DMS79 (cell line): Measurements from ENCODE around the gene DNAJA1.

Source experiments
- DNase-seq: peaks from one replicate; lab custom pipeline; 2025; lab: John Stamatoyannopoulos, UW

DNAJA1 gene

DNA sequence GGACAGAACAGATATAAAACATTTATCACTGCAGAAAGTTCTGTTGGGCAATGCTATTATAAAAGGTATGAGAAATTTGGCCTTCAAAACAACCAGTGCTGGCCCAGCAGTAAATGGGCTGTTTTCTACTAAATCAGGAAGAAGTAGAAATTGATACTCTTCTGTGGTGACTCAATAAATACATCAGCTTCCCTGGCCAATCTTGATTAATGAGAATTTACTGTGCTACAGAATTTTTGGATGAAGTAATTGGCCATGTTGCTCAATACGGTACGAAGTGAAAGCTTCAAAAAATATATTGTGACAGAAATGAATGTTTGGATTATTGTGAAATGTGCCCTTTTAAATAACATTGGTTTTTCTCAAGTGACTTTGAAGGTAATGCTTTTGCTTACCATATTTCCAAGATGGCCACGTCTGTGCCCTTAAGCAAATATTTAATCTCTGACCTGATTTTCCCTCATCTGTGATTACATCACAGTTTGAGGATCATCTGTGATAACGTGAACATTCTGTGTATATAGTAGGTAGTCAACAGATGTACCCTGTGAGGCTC, 4.2 kb downstream of the DNAJA1 start:
- no peak for DNase-seq

DNA sequence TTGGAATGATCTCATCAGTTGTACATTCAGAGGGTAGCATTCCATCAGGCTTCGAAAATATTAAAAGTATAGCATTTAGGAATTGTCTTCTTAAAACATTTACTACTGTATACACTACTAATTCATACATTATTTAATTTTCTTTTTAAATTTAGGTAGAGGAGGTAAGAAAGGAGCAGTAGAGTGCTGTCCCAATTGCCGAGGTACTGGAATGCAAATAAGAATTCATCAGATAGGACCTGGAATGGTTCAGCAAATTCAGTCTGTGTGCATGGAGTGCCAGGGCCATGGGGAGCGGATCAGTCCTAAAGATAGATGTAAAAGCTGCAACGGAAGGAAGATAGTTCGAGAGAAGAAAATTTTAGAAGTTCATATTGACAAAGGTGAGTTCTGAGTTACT, 5.2 kb downstream of the DNAJA1 start:
- no peak for DNase-seq

DNA sequence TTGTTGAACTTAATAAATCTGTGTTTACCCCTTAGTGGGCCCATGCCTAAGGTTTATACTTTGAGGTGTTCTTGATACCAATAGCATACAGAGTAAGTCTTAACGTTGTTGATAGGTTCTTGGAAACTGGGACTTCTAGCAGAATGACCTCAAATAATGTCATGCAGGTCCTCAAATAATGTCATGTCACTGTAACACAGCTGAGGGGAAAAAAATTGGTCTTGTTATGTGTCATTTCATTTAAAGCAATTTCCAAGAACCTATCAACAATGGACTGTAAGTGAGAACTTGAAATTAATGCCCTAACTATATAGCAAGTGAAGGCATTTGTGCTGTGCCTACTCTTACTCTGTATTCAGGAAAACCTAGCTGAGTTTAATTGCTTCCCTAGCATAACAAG, 7.2 kb downstream of the DNAJA1 start:
- DNase-seq: no peak

DNA sequence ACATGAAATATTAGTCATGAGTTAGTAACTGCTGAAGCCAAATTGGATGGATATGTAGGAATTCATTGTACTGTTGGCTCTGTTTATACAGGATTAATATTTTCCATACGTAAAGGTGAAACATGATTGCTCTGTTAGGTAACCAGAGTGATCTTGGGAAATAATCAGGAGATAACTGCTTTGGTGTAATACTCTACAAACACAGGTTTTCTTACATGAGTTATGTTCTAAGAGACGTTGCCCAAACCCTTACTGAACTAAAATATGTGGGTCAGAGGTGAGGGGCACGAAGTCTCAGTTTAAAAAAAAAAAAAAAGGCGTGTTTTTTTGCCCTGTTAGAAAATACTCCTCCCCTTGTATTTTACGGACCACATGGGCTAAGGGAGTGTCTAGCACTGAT, 7.8 kb downstream of the DNAJA1 start:
- no peak for DNase-seq

DNA sequence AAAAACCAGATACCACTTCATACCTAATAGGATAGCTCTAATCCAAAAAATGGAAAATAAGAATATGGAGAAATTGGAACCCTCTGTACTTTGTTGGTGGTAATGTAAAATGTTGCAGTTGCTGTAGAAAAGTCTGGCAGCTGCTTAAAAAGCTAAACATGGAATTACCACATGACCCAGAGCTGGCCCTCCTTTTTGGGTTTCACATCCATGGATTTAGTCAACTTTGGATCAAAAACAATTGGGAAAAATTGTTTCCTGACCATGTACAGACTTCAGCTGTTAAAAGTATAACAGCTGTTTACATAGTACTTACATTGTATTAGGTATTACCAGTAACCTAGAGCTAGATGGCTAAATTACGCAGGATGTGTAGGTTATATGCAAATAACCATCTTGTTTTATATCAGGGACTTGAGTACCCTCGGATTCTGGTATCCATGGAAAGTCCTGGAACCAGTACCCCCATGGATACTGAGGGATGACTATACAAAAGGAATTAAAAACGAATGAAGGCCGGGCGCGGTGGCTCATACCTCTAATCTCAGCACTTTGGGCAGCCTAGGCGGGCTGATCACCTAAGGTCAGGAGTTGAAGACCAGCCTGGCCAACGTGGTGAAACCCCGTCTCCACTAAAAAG, 15.8 kb downstream of the DNAJA1 start:
- no peak for DNase-seq

DNA sequence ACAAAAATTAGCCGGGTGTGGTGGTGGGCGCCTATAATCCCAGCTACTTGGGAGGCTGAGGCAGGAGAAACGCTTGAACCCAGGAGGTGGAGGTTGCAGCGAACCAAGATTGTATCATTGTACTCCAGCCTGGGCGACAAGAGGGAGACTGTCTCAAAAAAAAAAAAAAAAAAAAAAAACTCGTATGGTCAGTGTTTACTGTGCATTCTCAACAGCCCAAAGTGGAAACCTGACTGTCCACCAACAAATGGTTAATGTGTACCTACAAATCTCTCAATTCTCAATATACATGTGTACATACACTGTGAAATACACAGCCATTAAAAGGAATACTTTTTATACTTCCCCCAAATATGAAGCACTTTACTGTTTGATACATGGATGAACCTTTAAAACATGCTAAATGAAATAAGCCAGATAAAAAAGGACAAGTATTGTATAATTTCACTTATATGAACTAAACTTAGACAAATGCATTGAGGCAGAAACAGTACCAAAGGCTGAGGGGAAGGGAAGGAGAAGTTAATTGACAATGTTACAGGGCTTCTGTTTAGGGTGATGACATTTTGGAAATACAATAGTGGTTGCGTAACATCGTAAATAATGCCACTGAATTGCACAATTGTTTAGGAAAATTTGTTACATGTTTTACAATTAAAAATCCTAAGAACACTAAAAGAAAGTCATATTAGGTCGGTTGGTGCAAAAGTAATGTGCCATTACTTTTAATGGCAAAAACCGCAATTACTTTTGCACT, 16.5 kb downstream of the DNAJA1 start:
- no peak for DNase-seq

DNA sequence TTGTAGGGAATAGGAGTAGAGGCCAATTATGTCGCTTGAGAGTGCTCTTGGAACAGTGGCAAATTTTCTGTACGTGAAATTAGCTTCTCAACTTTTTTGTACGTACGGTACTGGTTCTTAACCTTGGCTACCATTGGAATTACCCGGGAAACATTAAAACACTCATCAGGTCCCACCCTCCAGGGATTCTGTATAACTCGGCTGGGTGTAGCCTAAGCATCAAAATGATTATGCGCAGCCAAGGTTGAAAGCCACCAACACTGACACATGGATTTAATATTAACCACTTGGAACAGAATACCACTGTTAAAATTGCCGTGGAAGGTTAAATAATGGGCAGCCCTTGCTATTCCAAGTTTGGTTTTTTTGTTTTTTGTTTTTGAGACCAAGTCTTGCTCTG, 17.4 kb downstream of the DNAJA1 start:
- no peak for DNase-seq

DNA sequence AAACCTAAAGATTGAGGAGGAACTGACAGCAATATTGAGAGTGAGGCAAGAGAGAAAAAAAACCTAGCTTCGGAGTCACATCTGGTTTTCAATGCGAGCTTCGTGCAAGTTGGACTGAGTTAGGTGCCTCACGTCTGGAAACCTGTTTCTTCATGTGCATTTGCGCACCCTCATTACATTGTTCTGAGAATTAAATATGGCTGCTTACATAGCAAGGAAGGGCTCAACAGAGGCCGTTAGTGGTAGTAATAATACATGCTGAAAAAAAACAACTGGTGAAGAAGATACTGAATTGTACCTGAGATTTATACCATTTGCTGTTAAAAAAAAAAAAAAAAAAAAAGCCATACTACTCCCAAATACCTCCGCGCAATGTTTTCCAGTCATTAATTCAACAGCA, 18.6 kb downstream of the DNAJA1 start:
- no peak for DNase-seq

DNA sequence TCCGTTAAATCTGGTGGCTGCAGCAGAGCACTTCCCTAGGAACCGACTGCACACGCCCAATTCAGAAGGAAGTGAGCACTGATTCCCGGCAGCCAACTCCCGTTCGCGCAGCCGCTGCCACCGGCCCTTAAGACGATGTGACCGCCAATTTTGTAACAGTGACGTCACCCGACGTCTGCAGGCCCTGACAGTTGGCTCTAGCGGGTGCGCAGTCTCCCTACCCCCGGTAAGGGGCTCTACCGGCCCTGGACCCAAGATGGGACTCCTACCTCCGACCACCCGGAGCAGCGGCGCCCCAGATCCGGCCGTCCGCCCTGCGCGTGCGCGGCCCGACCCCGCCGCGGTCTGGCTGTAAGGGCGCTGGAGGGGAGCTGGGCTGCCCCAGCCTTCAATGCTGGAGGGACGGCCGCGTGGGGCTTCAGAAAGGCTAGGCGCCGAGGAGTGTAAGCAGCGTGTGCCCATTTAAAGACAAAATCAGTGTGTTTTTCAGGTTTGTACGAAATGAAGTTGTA, 19.1 kb downstream of the DNAJA1 start:
- DNase-seq: peak; percentile 92

DNA sequence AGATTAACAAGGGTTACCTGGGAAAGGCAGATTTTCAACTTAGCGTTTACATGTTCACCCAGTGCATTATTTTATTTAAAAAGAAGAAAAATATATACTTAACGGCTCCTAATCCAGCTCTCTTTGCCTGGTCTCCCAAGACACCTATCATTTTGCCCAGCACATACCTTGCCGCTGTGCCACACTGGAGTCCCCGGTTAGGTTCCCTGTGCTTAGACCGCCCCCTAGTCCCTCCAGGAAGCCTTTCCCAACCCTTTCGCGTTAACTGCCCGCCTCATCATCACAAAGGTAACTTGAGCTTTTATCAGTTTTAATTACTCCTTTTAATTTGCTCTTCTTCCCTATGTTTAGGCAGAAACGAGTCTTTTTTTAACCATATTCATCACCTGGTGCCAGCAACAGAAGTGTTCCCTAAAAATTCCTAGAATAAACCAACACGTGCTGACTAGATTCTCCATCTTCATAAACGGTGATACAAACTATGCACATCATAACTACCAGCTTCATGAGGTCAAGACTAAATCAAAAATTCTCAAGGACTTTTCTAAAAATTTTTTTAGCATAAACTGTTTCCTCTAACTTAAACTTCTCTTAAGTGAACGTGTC, 19.7 kb downstream of the DNAJA1 start:
- DNase-seq: peak; percentile 4

DNA sequence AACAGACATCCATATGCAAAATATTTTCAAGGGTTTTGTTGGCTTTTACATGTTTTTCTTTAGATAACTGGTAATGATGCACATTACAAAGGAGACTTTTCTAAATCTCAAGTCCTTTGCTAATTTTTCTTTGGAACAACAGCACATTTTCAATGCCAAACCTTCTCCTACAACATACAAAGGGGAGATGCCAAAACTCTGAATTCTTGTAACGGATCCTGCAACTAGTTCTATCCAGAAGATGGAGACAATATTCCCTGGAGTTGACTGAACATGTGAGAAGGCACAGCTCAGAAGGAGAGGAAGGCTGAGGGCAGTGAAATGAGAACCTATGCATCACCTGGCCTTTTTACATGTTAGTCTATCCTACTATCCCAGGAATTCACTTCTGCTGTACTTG, 21.0 kb downstream of the DNAJA1 start:
- no peak for DNase-seq

DNA sequence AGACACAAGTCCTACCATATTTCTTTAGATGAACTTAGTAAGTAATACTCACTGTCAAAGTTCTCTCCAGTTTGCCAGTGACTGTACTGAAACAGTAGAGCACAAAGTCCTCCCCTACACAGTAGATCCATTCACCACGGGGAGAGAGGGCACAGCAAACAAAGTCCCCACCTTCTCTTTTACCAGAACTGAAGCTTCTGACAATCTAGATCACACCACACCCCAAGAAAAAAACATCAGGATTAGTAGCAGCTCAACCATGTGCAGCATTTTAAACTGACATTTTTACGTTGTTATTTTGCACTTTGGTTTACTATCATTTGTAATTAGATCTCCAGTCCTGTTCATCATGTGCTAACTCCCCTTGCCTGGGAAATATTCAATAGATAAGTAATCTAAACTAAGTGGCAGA, 23.0 kb downstream of the DNAJA1 start:
- no peak for DNase-seq

DNA sequence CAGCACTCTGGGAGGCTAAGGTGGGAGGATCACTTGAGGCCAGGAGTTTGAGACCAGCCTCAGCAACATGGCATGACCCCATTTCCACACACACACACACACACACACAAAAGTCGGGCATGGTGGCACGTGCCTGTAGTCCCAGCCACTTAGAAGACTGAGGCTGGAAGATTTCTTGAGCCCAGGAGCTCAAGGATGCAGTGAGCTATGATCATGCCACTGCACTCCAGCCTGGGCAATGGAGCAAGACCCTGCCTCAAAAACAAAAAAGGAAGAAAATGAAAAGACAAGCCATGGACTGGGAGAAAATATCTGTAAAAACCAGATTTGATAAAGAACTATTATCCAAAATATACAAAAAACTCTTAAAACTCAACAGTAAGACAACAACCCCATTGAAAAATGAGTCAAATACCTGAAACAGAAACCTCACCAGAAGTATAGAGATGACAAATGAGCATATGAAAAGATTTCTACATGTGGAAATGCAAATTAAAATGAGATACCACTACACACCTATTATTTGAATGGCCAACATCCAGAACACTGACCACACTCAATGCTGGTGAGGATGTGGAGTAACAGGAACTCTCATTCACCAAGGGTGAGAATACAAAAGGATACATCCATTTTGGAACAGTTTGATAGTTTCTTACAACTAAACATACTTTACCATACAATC, 24.7 kb downstream of the DNAJA1 start:
- no peak for DNase-seq

DNA sequence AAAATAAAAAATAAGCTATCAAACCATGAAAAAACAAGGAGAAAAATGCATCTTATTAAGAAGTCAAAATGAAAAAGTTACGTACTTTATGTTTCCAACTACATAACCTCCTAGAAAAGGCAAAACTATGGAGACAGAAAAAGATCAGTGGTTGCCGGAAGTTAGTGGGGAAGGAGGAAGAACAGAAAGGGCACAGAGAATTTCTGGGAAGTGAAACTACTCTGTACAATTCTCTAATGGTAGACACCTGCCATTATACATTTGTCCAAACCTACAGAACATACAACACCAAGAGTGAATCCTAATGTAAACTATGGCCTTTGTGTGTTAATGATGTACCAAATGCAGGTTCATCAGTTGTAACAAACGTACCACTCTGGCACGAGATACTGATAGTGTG, 26.1 kb downstream of the DNAJA1 start:
- no peak for DNase-seq

DNA sequence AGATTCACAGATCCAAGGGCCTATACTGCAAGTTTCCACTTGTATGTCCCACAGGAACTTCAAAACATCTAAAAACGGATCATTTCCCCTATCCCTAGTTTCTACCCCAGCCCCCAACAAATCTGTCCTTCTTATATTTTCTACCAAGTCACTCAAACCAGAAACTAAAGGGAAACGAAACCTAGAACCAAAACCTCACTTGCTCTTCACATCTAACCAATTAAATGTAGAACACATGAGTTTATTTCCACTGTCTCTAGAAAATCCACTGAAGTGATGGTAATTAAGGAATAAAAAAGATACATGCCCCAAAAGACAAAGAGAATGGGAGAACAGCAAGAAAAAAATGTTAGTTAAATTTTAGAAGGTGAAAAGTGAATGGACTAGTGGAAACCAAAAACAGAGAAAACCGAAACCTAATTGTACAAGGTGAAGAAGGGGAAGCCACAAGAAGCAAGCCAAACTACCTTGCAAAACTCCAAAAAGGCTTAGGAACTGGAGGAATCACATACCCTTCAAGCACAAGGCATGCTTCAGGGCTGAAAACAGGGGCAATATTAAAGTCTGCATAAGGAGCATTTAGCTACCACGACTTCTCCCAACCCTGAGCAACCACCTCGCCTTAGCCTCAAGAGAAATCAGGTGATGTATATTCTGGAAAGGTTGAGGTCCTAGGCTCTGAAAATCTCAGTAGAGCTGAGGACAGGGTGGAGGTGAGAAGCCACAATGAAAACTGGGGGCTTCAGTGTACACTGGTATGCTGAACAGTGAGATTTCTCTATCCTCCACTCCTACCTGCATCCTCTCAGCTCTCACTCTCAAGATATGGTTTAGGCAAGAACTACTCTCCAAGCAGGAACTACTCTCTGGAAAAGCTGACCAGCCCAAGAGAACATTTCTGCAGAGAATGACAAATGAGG, 40.3 kb downstream of the DNAJA1 start:
- DNase-seq: no peak

DNA sequence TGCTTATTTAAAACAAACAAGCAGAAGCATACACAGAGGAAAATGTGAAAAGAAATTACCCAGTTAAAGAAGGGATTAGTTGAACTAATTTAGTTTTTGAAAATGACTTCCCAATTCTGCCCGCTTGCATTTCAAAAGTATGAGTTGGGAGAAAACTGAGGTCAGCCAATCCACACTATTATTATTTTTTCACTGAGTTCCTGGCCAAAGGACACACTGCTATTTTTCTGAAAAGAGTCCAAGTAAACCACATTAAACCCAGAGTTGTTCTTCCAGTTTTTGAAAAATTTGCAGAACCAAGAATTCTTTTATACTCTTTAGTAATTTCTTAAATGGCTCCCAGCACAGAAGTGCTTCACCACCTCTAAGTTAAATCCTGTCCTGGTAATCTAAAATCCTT, 43.9 kb downstream of the DNAJA1 start:
- no peak for DNase-seq

DNA sequence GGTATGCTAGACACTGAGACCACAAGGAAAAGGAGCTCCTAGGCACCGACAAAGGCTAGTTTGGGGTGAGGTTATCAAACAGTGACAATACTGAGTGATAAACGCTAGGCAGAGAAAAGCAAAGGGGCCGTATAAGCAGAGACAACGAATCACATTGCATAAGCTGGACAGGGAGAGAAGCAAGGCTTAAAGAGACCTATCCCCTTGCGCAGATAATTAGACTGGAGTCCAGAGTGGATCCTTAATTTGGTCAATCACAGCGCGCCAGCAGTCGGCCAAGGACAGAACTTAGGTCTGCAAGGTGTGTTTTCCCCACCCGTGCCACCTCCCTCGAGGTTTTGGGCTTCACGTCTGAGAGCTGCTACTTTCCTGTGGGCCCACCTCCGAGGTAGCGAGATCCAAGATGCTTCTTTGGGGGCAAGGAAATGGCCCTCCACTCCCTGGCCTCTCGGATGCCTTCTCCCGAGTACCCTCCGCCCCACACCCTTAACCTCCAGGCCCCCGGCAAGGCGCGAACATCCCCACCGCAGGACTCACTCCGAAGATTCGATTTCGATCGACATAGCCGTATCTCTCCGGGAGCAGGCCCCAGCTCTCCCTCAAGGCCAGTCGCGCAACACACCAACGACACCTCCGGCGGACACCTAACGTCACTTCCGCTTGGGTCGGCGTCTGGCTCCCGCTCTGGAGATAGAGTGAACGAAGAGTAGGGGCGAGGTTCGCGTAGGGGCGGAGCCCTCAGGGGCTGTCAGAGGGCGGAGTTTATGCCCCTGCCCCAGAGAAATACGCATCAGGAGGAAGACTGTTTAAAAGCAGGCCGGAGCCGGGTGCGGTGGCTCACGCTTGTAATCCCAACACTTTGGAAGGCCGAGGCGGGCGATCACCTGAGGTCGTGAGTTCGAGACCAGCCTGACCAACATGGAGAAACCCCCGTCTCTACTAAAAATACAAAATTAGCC, 51.3 kb downstream of the DNAJA1 start, which contains the start of gene SMU1:
Gene SMU1 (minus strand): TSS at position 629 of the 959 bp plus-strand sequence. CDS start 66 bp downstream, at position 563.
- DNase-seq: peak; percentile 96

DNA sequence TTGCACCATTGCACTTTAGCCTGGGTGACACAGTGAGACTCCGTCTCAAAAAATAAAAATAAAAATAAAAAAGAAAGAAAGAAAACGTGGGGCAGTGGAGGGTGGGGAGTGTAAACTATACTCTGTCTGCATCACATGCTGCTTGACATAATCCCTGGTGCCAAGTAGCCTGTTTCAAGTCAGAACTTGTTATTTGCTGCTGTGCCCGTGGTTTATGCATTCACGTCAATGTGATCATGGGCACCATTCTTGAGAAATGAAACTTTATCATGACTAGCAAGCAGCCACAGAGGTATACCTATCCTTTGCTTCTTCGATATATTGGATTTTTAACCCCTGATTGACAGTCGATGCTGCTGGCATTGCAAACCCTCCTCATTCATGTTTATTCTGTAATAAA, 55.5 kb downstream of the DNAJA1 start:
- no peak for DNase-seq

DNA sequence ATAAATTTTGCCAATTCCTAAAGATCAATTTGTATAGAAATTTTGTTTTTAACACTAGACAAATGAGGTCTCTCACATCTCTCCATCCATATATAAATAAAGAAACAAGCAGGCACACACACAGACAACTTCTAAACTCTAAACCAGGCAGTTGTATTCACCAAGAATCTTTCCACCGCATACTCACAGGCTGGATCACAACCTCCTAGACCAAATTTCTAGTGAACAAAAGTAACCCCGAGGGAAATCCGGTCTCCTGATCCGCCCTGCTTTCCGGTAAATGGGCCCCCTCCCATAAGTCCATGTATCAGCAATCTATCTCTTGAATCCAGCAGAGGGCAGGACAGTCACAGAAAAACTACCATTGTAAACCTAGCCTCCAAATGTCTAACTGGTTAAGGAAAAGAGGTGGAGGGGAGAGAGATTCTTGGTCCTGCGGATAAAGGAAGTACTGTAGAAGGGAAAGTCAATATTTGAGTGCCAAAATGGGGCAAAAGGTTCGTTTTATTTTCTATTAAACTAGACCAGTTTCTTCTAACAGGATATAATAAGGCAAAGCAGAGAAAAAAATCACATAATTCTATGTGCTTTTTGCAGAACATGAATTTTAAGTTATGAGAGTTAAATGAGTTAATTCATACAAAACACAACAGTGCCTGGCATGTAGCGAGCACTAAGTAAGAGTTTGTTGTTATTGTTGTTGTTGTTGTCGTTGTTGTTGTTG, 56.2 kb downstream of the DNAJA1 start:
- DNase-seq: peak; percentile 53
